MM.1S (cell line): ENCODE data around the gene NR5A2.

Source experiments
- DNase-seq: peaks from one replicate; pipeline ENCODE4 v3.0.0-alpha.2; 2015
- H2AFZ ChIP-seq: fragments of 300-600 bp; sonication (generic); 2 replicates; pipeline ENCODE4 v1.6.0; 2016; ENCODE audit warnings: antibody characterized with exemption, low read length
- H3F3A ChIP-seq: fragments of 300-600 bp; sonication (generic); 2 replicates; pipeline ENCODE4 v1.6.1; 2016; ENCODE audit warnings: mild to moderate bottlenecking, antibody characterized with exemption, low read length, moderate library complexity, mixed read lengths; ENCODE audit not compliant: insufficient read depth
- H3K27ac ChIP-seq: fragments of 300-600 bp; sonication (generic); 2 replicates; pipeline ENCODE4 v1.5.1; 2016; ENCODE audit warnings: mild to moderate bottlenecking, low read length
- H3K27me3 ChIP-seq: fragments of 300-600 bp; sonication (generic); replicated peaks from 2 replicates; pipeline ENCODE4 v1.6.0; 2016; ENCODE audit warnings: low read length; ENCODE audit not compliant: insufficient read depth
- H3K36me3 ChIP-seq: fragments of 300-600 bp; sonication (generic); replicated peaks from 2 replicates; pipeline ENCODE4 v1.6.1; 2016; ENCODE audit warnings: mild to moderate bottlenecking, low read length, mixed read lengths; ENCODE audit not compliant: insufficient read depth
- H3K4me1 ChIP-seq: fragments of 300-600 bp; sonication (generic); 2 replicates; pipeline ENCODE4 v1.6.1; 2016; ENCODE audit warnings: low read length, mixed read lengths
- H3K4me2 ChIP-seq: fragments of 300-600 bp; sonication (generic); 2 replicates; pipeline ENCODE4 v1.6.0; 2016; ENCODE audit warnings: low read depth, low read length
- H3K4me3 ChIP-seq: fragments of 300-600 bp; sonication (generic); 2 replicates; pipeline ENCODE4 v1.5.1; 2016; ENCODE audit warnings: low read length, mixed read lengths
- H3K79me2 ChIP-seq: fragments of 300-600 bp; sonication (generic); 2 replicates; pipeline ENCODE4 v1.6.1; 2016; ENCODE audit warnings: mixed run types, low read length, mixed read lengths
- H3K9ac ChIP-seq: fragments of 300-600 bp; sonication (generic); 2 replicates; pipeline ENCODE4 v1.6.1; 2016; ENCODE audit warnings: low read length, mixed read lengths
- H3K9me2 ChIP-seq: fragments of 300-600 bp; sonication (generic); replicated peaks from 2 replicates; pipeline ENCODE4 v1.6.1; 2016; ENCODE audit warnings: mild to moderate bottlenecking, low read length, mixed read lengths; ENCODE audit not compliant: insufficient read depth
- H3K9me3 ChIP-seq: fragments of 300-600 bp; sonication (generic); replicated peaks from 2 replicates; pipeline ENCODE4 v1.6.1; 2016; ENCODE audit warnings: mild to moderate bottlenecking, low read length, mixed read lengths; ENCODE audit not compliant: insufficient read depth
- H4K20me1 ChIP-seq: fragments of 300-600 bp; sonication (generic); 2 replicates; pipeline ENCODE4 v1.6.1; 2016; ENCODE audit warnings: mild to moderate bottlenecking, low read length, moderate library complexity, mixed read lengths; ENCODE audit not compliant: insufficient read depth
- EZH2 ChIP-seq: fragments of 300-600 bp; sonication (generic); optimal IDR thresholded peaks from 2 replicates; pipeline ENCODE3; 2017; ENCODE audit warnings: low read depth, mild to moderate bottlenecking, antibody characterized with exemption, low read length, mixed read lengths
- EZH2phosphoT487 ChIP-seq: fragments of 300-600 bp; sonication (generic); IDR thresholded peaks from 2 replicates; pipeline ENCODE4 v1.6.1; 2018; ENCODE audit warnings: antibody characterized with exemption, low read length
- TF ChIP-seq, protein P1 (sequence below): fragments of 300-600 bp; sonication (generic); IDR thresholded peaks from 2 replicates; pipeline ENCODE4 v1.5.1; 2016; ENCODE audit warnings: antibody characterized with exemption, low read length, mixed read lengths

Gene NR5A2

GRCh38 chr1:200099040-200099439 lies 71.5 kb downstream of the NR5A2 start:
- Histone ChIP-seq H3K4me1 (no peaks in the 10 kb centered on the region), H3K36me3 (no peaks in the 10 kb centered on the region), H3K27ac (no peak overlapping the region), H4K20me1 (no peaks in the 10 kb centered on the region), H3F3A (no peaks in the 10 kb centered on the region), H3K79me2 (no peaks in the 10 kb centered on the region), H3K9me3 (no peaks in the 10 kb centered on the region), H3K4me2 (no peak overlapping the region), H3K9ac (no peak overlapping the region), H3K4me3 (no peak overlapping the region), H2AFZ (no peak overlapping the region), H3K27me3 (no peaks in the 10 kb centered on the region), H3K9me2 (no peaks in the 10 kb centered on the region)
- TF ChIP-seq, protein P1, sequence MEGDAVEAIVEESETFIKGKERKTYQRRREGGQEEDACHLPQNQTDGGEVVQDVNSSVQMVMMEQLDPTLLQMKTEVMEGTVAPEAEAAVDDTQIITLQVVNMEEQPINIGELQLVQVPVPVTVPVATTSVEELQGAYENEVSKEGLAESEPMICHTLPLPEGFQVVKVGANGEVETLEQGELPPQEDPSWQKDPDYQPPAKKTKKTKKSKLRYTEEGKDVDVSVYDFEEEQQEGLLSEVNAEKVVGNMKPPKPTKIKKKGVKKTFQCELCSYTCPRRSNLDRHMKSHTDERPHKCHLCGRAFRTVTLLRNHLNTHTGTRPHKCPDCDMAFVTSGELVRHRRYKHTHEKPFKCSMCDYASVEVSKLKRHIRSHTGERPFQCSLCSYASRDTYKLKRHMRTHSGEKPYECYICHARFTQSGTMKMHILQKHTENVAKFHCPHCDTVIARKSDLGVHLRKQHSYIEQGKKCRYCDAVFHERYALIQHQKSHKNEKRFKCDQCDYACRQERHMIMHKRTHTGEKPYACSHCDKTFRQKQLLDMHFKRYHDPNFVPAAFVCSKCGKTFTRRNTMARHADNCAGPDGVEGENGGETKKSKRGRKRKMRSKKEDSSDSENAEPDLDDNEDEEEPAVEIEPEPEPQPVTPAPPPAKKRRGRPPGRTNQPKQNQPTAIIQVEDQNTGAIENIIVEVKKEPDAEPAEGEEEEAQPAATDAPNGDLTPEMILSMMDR: no peak
- TF ChIP-seq EZH2 (no peak), EZH2phosphoT487 (no peak)
- no peak for DNase-seq

DNA sequence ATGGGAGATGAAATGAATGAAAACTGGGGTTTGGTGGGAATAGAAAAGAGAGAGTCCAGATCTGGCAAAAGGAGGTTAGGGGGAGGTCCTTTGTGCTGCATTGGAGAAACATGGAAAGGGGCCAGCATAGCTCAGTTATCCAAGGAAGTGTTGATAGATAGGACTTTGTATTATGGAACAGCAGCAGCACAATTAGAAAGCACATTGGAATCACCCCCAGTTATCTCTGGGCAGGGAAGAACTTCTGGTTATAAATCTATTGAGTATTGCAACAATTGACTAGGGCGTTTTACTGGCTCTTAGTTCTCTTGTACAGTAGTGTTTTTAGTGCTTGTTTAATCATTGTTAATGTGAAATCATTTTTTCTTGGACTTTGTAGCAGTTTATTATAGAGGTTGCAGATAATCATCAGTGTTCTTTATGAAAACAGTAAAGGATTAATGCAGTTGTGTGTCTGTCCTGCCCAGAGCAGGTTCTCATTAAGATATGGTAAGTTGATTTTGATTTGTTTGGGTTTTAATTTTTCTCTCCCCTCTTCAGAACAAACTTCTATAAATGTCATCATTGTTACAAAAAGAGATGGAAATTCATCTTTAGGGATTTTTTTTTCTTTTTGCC lies 76.6 kb downstream of the NR5A2 start:
- H2AFZ ChIP-seq: no peak overlapping the region
- no peak overlapping the region for H3K4me2 ChIP-seq
- H3K4me1 ChIP-seq: no peaks in the 10 kb centered on the region
- H3K9ac ChIP-seq: no peak overlapping the region
- H3K27ac ChIP-seq: no peak overlapping the region
- no peaks in the 10 kb centered on the region for H3K9me3 ChIP-seq
- no peak for DNase-seq
- no peaks in the 10 kb centered on the region for H3K79me2 ChIP-seq
- TF ChIP-seq, protein P1: no peak
- TF ChIP-seq EZH2phosphoT487 (no peak), EZH2 (no peak)
- H3K36me3 ChIP-seq: no peaks in the 10 kb centered on the region
- no peak overlapping the region for H3K4me3 ChIP-seq
- no peaks in the 10 kb centered on the region for H3F3A ChIP-seq
- no peaks in the 10 kb centered on the region for H3K27me3 ChIP-seq
- H3K9me2 ChIP-seq: no peaks in the 10 kb centered on the region
- H4K20me1 ChIP-seq: no peaks in the 10 kb centered on the region

DNA sequence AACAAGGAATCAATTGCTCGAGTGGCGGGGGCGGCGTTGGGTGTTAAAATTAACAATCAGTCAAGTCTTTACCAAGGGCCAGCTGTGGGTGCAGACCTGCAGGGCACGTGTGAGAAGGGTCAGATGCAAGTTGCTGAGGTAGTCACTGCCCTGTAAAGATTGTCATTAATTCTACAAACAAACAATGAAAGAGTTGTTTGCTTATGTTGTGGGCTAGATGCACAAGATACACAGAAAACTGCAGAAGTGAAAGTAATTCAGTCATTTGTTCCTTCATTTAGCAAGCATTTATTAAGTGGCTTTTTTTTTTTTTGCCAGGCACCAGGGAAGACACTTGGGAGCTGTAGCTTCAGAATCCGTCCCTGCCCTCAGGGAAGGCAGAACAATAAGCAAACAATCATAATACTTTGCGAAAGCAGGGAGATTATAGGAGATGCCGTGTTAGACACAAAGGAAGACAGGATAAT lies 79.5 kb downstream of the NR5A2 start:
- no peak overlapping the region for H2AFZ ChIP-seq
- no peaks in the 10 kb centered on the region for H3F3A ChIP-seq
- H3K9me2 ChIP-seq: no peaks in the 10 kb centered on the region
- H3K9ac ChIP-seq: no peak overlapping the region
- H4K20me1 ChIP-seq: no peaks in the 10 kb centered on the region
- H3K36me3 ChIP-seq: no peaks in the 10 kb centered on the region
- no peak overlapping the region for H3K27ac ChIP-seq
- no peak for DNase-seq
- H3K79me2 ChIP-seq: no peaks in the 10 kb centered on the region
- no peaks in the 10 kb centered on the region for H3K27me3 ChIP-seq
- TF ChIP-seq EZH2: no peak
- TF ChIP-seq EZH2phosphoT487: no peak
- H3K9me3 ChIP-seq: no peaks in the 10 kb centered on the region
- no peak overlapping the region for H3K4me2 ChIP-seq
- no peak overlapping the region for H3K4me3 ChIP-seq
- H3K4me1 ChIP-seq: no peaks in the 10 kb centered on the region

DNA sequence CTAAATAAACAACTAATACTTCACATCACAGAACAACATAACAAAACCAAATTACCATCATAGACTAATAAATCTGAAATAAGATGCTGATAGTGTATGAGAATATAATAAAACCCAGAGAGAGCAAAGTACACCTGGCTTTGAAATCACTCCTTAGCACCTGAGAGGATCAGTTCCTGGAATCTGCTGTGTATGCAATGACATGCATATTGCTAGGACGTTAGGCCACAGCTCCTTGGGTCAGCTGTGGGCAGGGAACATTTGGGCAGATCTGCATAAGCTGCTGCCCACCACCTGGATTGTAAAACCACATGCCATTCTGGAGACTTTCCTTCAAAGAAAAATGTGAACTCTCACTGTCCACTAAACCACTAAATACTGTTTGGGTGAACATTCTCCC lies 81.1 kb downstream of the NR5A2 start:
- Histone ChIP-seq H4K20me1 (no peaks in the 10 kb centered on the region), H3K9ac (no peak overlapping the region), H3K4me3 (no peak overlapping the region), H3F3A (no peaks in the 10 kb centered on the region), H3K27ac (no peak overlapping the region), H3K4me1 (no peaks in the 10 kb centered on the region), H3K27me3 (no peaks in the 10 kb centered on the region), H2AFZ (no peak overlapping the region), H3K4me2 (no peak overlapping the region), H3K9me3 (no peaks in the 10 kb centered on the region), H3K79me2 (no peaks in the 10 kb centered on the region), H3K36me3 (no peaks in the 10 kb centered on the region), H3K9me2 (no peaks in the 10 kb centered on the region)
- TF ChIP-seq EZH2 (no peak), EZH2phosphoT487 (no peak)
- TF ChIP-seq, protein P1: no peak
- DNase-seq: no peak
